PC-9 (cell line): ENCODE measurements around the gene TTC28. TPM values are rescaled to one million over a fixed set of nuclear protein-coding genes. Genes with fewer than 3 reads are reported as not detected.

Source experiments
- BruUV-seq: library from RNA; stranded (reverse); fragments of 400-500 nt; replicated peaks from 2 replicates; lab custom pipeline; 2021; lab: Mats Ljungman, UMichigan
- CTCF ChIA-PET: fragments of 300-600 bp; sonication (Branson Sonifier 250); formaldehyde crosslinking; loops from one replicate; lab custom pipeline; 2022; ENCODE audit warnings: antibody characterized with exemption; lab: Charles Lee
- POLR2A ChIA-PET: fragments of 300-600 bp; sonication (Branson Sonifier 250); formaldehyde crosslinking; loops from one replicate; lab custom pipeline; 2022; ENCODE audit warnings: antibody characterized with exemption; ENCODE audit not compliant: unreplicated experiment; lab: Charles Lee
- DNase-seq, 2 experiments: peaks; one replicate each; pipeline versions ENCODE4 v3.0.0 to v3.0.0-alpha.2; 2015 to 2022; ENCODE audit warnings: mixed read lengths in 1 of 2
- H2AFZ ChIP-seq: fragments of 200-600 bp; sonication (generic); 2 replicates; pipeline ENCODE4 v1.8.1; 2017; ENCODE audit warnings: antibody characterized with exemption
- H3F3A ChIP-seq: fragments of 200-600 bp; sonication (generic); 2 replicates; pipeline ENCODE4 v1.8.1; 2017; ENCODE audit warnings: antibody characterized with exemption, mild to moderate bottlenecking, low read depth; ENCODE audit not compliant: insufficient read depth
- H3K27ac ChIP-seq: fragments of 200-600 bp; sonication (generic); 2 replicates; pipeline ENCODE4 v1.6.1; 2016; ENCODE audit warnings: mixed run types
- H3K27me3 ChIP-seq: fragments of 200-600 bp; sonication (generic); 2 replicates; pipeline ENCODE4 v1.6.1; 2016; ENCODE audit warnings: low read depth, mixed run types; ENCODE audit not compliant: insufficient read depth
- H3K36me3 ChIP-seq: fragments of 200-600 bp; sonication (generic); 2 replicates; pipeline ENCODE4 v1.6.1; 2016; ENCODE audit warnings: low read depth, mixed run types
- H3K4me1 ChIP-seq: fragments of 200-600 bp; sonication (generic); replicated peaks from 2 replicates; pipeline ENCODE4 v1.6.1; 2016; ENCODE audit warnings: mixed run types; ENCODE audit not compliant: insufficient read depth
- H3K4me2 ChIP-seq: fragments of 200-600 bp; sonication (generic); 2 replicates; pipeline ENCODE4 v1.6.1; 2017; ENCODE audit warnings: mixed run types
- H3K4me3 ChIP-seq: fragments of 200-600 bp; sonication (generic); 2 replicates; pipeline ENCODE4 v1.6.1; 2016; ENCODE audit warnings: mixed run types
- H3K79me2 ChIP-seq: fragments of 200-600 bp; sonication (generic); 2 replicates; pipeline ENCODE4 v1.6.1; 2017; ENCODE audit warnings: low read depth, mixed run types
- H3K9me2 ChIP-seq: fragments of 200-600 bp; sonication (generic); 2 replicates; pipeline ENCODE4 v1.8.1; 2017; ENCODE audit warnings: mild to moderate bottlenecking; ENCODE audit not compliant: insufficient read depth
- H3K9me3 ChIP-seq: fragments of 200-600 bp; sonication (generic); 2 replicates; pipeline ENCODE4 v1.8.1; 2016; ENCODE audit warnings: low read depth; ENCODE audit not compliant: insufficient read depth
- H4K20me1 ChIP-seq: fragments of 200-600 bp; sonication (generic); 2 replicates; pipeline ENCODE4 v1.8.1; 2017; ENCODE audit not compliant: insufficient read depth
- EZH2 ChIP-seq: fragments of 200-600 bp; sonication (generic); IDR thresholded peaks from 2 replicates; pipeline ENCODE4 v1.8.0; 2017; ENCODE audit warnings: antibody characterized with exemption, low read depth
- intact Hi-C: fragments of 100-400 bp; cut with micrococcal nuclease; formaldehyde crosslinking; loops from one replicate; pipeline ENCODE4 v1.10.0; 2022; ENCODE audit not compliant: unreplicated experiment
- total RNA-seq: library from RNA; stranded (reverse); gene quantifications from 2 replicates; pipeline ENCODE4 v1.2.3, GENCODE V29; 2021
- TF ChIP-seq, protein P1 (sequence below): fragments of 200-600 bp; sonication (generic); conservative IDR thresholded peaks from 2 replicates; pipeline ENCODE4 v1.6.1; 2017; ENCODE audit warnings: mixed run types, antibody characterized with exemption, mild to moderate bottlenecking, moderate library complexity

Gene TTC28
- total RNA-seq, 1 experiment from 2014 or later = 6.7 TPM

GRCh38 chr22:28148816-28149465 is 530.7 kb downstream of the TTC28 start:
- H3K9me2 ChIP-seq = no peaks in the 10 kb centered on the region
- H3K36me3 ChIP-seq = no peaks in the 10 kb centered on the region
- no peak overlapping the region for H3K4me3 ChIP-seq
- H2AFZ ChIP-seq = no peak overlapping the region
- ChIA-PET POLR2A (interaction anchor here (0.9 kb wide), 1 partner anchor 139 kb away, joined by 10 read pairs; no protein-coding TSS in a partner anchor), CTCF (interaction anchor here (0.7 kb wide), 1 partner anchor 211 kb away, joined by 3 read pairs; no protein-coding TSS in a partner anchor)
- no peaks in the 10 kb centered on the region for H3K27me3 ChIP-seq
- no peaks in the 10 kb centered on the region for H3K4me1 ChIP-seq
- no peaks in the 10 kb centered on the region for H3K9me3 ChIP-seq
- H3K4me2 ChIP-seq = no peak overlapping the region
- H4K20me1 ChIP-seq = no peaks in the 10 kb centered on the region
- no peaks in the 10 kb centered on the region for H3F3A ChIP-seq
- no peaks in the 10 kb centered on the region for H3K79me2 ChIP-seq
- DNase-seq = no peak
- BruUV-seq = no TSS peak
- no peak overlapping the region for H3K27ac ChIP-seq
- intact Hi-C loops = no loop called here
- TF ChIP-seq, protein P1, sequence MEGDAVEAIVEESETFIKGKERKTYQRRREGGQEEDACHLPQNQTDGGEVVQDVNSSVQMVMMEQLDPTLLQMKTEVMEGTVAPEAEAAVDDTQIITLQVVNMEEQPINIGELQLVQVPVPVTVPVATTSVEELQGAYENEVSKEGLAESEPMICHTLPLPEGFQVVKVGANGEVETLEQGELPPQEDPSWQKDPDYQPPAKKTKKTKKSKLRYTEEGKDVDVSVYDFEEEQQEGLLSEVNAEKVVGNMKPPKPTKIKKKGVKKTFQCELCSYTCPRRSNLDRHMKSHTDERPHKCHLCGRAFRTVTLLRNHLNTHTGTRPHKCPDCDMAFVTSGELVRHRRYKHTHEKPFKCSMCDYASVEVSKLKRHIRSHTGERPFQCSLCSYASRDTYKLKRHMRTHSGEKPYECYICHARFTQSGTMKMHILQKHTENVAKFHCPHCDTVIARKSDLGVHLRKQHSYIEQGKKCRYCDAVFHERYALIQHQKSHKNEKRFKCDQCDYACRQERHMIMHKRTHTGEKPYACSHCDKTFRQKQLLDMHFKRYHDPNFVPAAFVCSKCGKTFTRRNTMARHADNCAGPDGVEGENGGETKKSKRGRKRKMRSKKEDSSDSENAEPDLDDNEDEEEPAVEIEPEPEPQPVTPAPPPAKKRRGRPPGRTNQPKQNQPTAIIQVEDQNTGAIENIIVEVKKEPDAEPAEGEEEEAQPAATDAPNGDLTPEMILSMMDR = no peak
- no peak for TF ChIP-seq EZH2

DNA sequence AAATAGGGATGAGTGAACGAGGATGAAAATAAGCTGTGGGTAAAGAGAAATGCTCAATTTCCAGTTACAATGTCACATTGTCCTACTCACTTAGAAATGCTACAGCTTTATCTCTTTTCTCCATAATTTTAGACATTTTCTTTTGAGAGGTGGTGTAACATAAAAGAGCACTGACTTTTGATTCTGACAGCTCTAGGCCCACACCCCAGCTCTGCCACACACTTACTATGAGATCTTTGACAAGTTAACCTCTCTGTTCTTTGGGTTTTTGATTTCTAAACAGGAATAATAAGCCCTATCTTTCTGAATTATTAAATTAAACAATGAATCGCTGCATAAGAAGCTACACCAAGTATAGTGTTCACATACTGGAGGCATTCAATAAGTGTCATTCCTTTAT is 532.2 kb downstream of the TTC28 start:
- Histone ChIP-seq H3K4me3 (no peak overlapping the region), H3K79me2 (no peaks in the 10 kb centered on the region), H3K36me3 (no peaks in the 10 kb centered on the region), H3K27me3 (no peaks in the 10 kb centered on the region), H3K9me2 (no peaks in the 10 kb centered on the region), H3K9me3 (no peaks in the 10 kb centered on the region; the same call in 1 of the 2 replicates), H3F3A (no peaks in the 10 kb centered on the region), H3K4me1 (no peaks in the 10 kb centered on the region), H3K4me2 (no peak overlapping the region), H3K27ac (no peak overlapping the region), H4K20me1 (no peaks in the 10 kb centered on the region), H2AFZ (no peak overlapping the region)
- ChIA-PET POLR2A (no interaction called here), CTCF (no interaction called here)
- no peak for DNase-seq
- intact Hi-C loops = no loop called here
- TF ChIP-seq, protein P1 = no peak
- no peak for TF ChIP-seq EZH2
- BruUV-seq = no TSS peak

GRCh38 chr22:28146401-28147314 is 533.0 kb downstream of the TTC28 start:
- no peak overlapping the region for H3K4me2 ChIP-seq
- H3K36me3 ChIP-seq = no peaks in the 10 kb centered on the region
- no peaks in the 10 kb centered on the region for H4K20me1 ChIP-seq
- no peak overlapping the region for H3K4me3 ChIP-seq
- TF ChIP-seq, protein P1 = no peak
- no peak for TF ChIP-seq EZH2
- no peak for DNase-seq
- no peak overlapping the region for H3K27ac ChIP-seq
- no peaks in the 10 kb centered on the region for H3K9me2 ChIP-seq
- no peaks in the 10 kb centered on the region; the same call in 1 of the 2 replicates for H3K9me3 ChIP-seq
- no TSS peak for BruUV-seq
- ChIA-PET CTCF (no interaction called here), POLR2A (no interaction called here)
- no peaks in the 10 kb centered on the region for H3K27me3 ChIP-seq
- H2AFZ ChIP-seq = no peak overlapping the region
- no peaks in the 10 kb centered on the region for H3F3A ChIP-seq
- intact Hi-C loops = no loop called here
- H3K4me1 ChIP-seq = no peaks in the 10 kb centered on the region
- no peaks in the 10 kb centered on the region for H3K79me2 ChIP-seq
